Keratinocyte (primary cell): ENCODE data around the gene STAG3. TPM values are rescaled to one million over a fixed set of nuclear protein-coding genes. Genes with fewer than 3 reads are reported as not detected.

Experiments
- DNase-seq: peaks from one replicate; pipeline ENCODE4 v3.0.0-alpha.2; 2011; ENCODE audit warnings: low read depth, missing footprints, low spot score
- FAIRE-seq: peaks from 2 replicates; lab custom pipeline; 2011; peaks lifted over from hg19 to GRCh38; lab: Jason Lieb, UNC
- H2AFZ ChIP-seq: 2 replicates; pipeline ENCODE4 v1.6.0; 2012; ENCODE audit warnings: low read length, control low read depth, inconsistent platforms; ENCODE audit not compliant: control insufficient read depth
- H3K27ac ChIP-seq: 2 replicates; pipeline ENCODE4 v1.5.1; 2011; ENCODE audit warnings: low read length; ENCODE audit not compliant: control insufficient read depth, insufficient read depth
- H3K27me3 ChIP-seq: 3 replicates; pipeline ENCODE4 v1.6.0; 2011; ENCODE audit warnings: low read length; ENCODE audit not compliant: control insufficient read depth, insufficient read depth; ENCODE audit errors: extremely low read depth
- H3K36me3 ChIP-seq, 2 experiments: 2 replicates in 1 of 2; 3 replicates in 1 of 2; pipeline ENCODE4 v1.5.1; 2011; ENCODE audit warnings: low read length in 2 of 2, mild to moderate bottlenecking in 1 of 2; ENCODE audit not compliant: control insufficient read depth in 2 of 2, insufficient read depth in 2 of 2; ENCODE audit errors: extremely low read depth in 1 of 2
- H3K4me1 ChIP-seq: 3 replicates; pipeline ENCODE4 v1.5.1; 2011; ENCODE audit warnings: low read length; ENCODE audit not compliant: control insufficient read depth, insufficient read depth; ENCODE audit errors: extremely low read depth
- H3K4me2 ChIP-seq: 3 replicates; pipeline ENCODE4 v1.6.0; 2011; ENCODE audit warnings: low read depth, low read length; ENCODE audit not compliant: control insufficient read depth, insufficient read depth; ENCODE audit errors: extremely low read depth
- H3K4me3 ChIP-seq, 3 experiments: fragments of 200-600 bp in 1 of 3; sonication (generic) in 1 of 3; 2 replicates in 2 of 3; 3 replicates in 1 of 3; pipeline ENCODE4 v1.5.1; 2011 to 2016; ENCODE audit warnings: low read length in 3 of 3, mild to moderate bottlenecking in 3 of 3, control low read depth in 2 of 3, inconsistent platforms in 1 of 3, low read depth in 1 of 3, mixed read lengths in 1 of 3, mixed run types in 1 of 3, moderate library complexity in 1 of 3; ENCODE audit not compliant: control insufficient read depth in 2 of 3, insufficient read depth in 2 of 3; ENCODE audit errors: extremely low read depth in 1 of 3
- H3K79me2 ChIP-seq: 2 replicates; pipeline ENCODE4 v1.6.0; 2012; ENCODE audit warnings: low read length; ENCODE audit not compliant: control insufficient read depth, insufficient read depth
- H3K9ac ChIP-seq: 3 replicates; pipeline ENCODE4 v1.6.0; 2011; ENCODE audit warnings: low read length; ENCODE audit not compliant: control insufficient read depth, insufficient read depth; ENCODE audit errors: extremely low read depth
- H3K9me1 ChIP-seq: 3 replicates; pipeline ENCODE4 v1.6.0; 2011; ENCODE audit warnings: low read length; ENCODE audit not compliant: control insufficient read depth, insufficient read depth; ENCODE audit errors: extremely low read depth
- H3K9me3 ChIP-seq: 2 replicates; pipeline ENCODE4 v1.5.1; 2012; ENCODE audit warnings: low read depth, low read length; ENCODE audit not compliant: control insufficient read depth
- H4K20me1 ChIP-seq: 3 replicates; pipeline ENCODE4 v1.6.0; 2011; ENCODE audit warnings: low read length; ENCODE audit not compliant: control insufficient read depth, insufficient read depth; ENCODE audit errors: extremely low read depth
- CTCF ChIP-seq, 3 experiments: IDR thresholded peaks in 1 of 3; conservative IDR thresholded peaks in 1 of 3; optimal IDR thresholded peaks in 1 of 3; 2 replicates in 2 of 3; 3 replicates in 1 of 3; pipeline versions ENCODE3 to v1.5.1; 2011; ENCODE audit warnings: low read length in 3 of 3, mild to moderate bottlenecking in 3 of 3, moderate library complexity in 2 of 3, control low read depth in 1 of 3, inconsistent platforms in 1 of 3; ENCODE audit not compliant: insufficient read depth in 2 of 3; ENCODE audit errors: extremely low read depth in 1 of 3
- EZH2 ChIP-seq: IDR thresholded peaks from one replicate; pipeline ENCODE4 v1.6.1; 2012; ENCODE audit warnings: inconsistent platforms, mild to moderate bottlenecking, low read length, moderate library complexity
- dilution Hi-C: fragments of 300-500 bp; cut with MboI; formaldehyde crosslinking; loops from one replicate; pipeline ENCODE4 v1.7.0; 2020; ENCODE audit warnings: low sequenced_read_pairs; ENCODE audit not compliant: extremely low pct_ligation_motif_present
- polyA plus RNA-seq, 5 experiments: library from polyadenylated mRNA; depleted of rRNA in 3 of 5; stranded (reverse) in 3 of 5; stranded (forward) in 1 of 5; unstranded in 1 of 5; fragments of >200 nt; gene quantifications; 1 replicate in 1 of 5; 2 replicates in 3 of 5; 3 replicates in 1 of 5; pipeline versions ENCODE4 v1.2.1 to v1.2.3, GENCODE V29; 2011 to 2012; ENCODE audit warnings: missing spikeins in 2 of 5, low read depth in 1 of 5, low replicate concordance in 1 of 5

STAG3 gene
- polyA plus RNA-seq, 1 donor (not counting 4 experiments of a cell fraction or from before 2014, with no cell fraction given): 0.28 TPM

GRCh38 chr7:100198266-100198665 lies 20.5 kb downstream of the STAG3 start:
- no peaks in the 10 kb centered on the region for H3K9me3 ChIP-seq
- H3K4me2 ChIP-seq: no peak overlapping the region
- dilution Hi-C loops: no loop called here
- no peak overlapping the region for H3K9ac ChIP-seq
- TF ChIP-seq EZH2 (no peak), CTCF (optimal IDR thresholded peaks at IDR 0.05 in 1 of 3, IDR thresholded peaks at IDR 0.05 in 1 of 3, conservative IDR thresholded peaks at IDR 0.05 in 1 of 3; ENCODE audit: extremely low read depth in 1 of 3, insufficient read depth in 2 of 3, low read length in 3 of 3) (no peak)
- no peaks in the 10 kb centered on the region for H3K9me1 ChIP-seq
- DNase-seq (no peak), FAIRE-seq (no peak)
- H3K36me3 ChIP-seq: no peaks in the 10 kb centered on the region
- H3K4me1 ChIP-seq: no peaks in the 10 kb centered on the region
- H3K27me3 ChIP-seq: peaks cover 21% of the 10 kb centered on the region
- no peak overlapping the region for H3K4me3 ChIP-seq
- H4K20me1 ChIP-seq: no peaks in the 10 kb centered on the region
- no peak overlapping the region for H2AFZ ChIP-seq
- no peak overlapping the region for H3K27ac ChIP-seq
- no peaks in the 10 kb centered on the region for H3K79me2 ChIP-seq

- H3K4me1 ChIP-seq: no peaks in the 10 kb centered on the region
- TF ChIP-seq EZH2 (no peak), CTCF (optimal IDR thresholded peaks at IDR 0.05 in 1 of 3, IDR thresholded peaks at IDR 0.05 in 1 of 3, conservative IDR thresholded peaks at IDR 0.05 in 1 of 3; ENCODE audit: extremely low read depth in 1 of 3, insufficient read depth in 2 of 3, low read length in 3 of 3) (no peak)
- DNase-seq: no peak
- no peaks in the 10 kb centered on the region for H4K20me1 ChIP-seq
- dilution Hi-C loops: no loop called here
- H3K4me2 ChIP-seq: no peak overlapping the region
- peaks cover 21% of the 10 kb centered on the region for H3K27me3 ChIP-seq
- H3K79me2 ChIP-seq: no peaks in the 10 kb centered on the region
- no peak overlapping the region for H2AFZ ChIP-seq
- FAIRE-seq: no peak
- no peak overlapping the region for H3K27ac ChIP-seq
- no peaks in the 10 kb centered on the region for H3K9me3 ChIP-seq
- no peaks in the 10 kb centered on the region for H3K36me3 ChIP-seq
- H3K9ac ChIP-seq: no peak overlapping the region
- H3K9me1 ChIP-seq: no peaks in the 10 kb centered on the region
- no peak overlapping the region for H3K4me3 ChIP-seq
Measured at GRCh38 chr7:100200693-100201092, 23.0 kb downstream of the STAG3 start.
